ENCODE results near the gene IL23A.

DNA sequence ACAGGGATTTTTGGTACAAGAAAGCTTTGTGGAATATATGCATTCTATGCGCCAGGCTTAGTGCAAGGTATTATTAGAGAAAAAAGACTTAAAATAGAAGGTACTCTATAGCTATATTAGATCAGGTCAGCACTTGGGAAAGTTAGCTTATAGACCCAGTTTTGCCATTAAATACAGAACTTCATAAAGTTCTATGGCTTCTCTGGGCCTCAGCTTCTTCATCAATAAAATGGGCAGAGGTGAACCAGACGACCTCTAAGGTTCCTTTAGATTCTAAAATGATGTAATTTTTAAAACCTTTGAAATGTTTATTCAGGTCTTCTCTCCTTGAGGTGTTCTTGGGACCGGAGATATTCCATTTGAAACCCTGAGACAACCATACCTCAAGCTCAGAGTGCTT is 30.0 kb upstream of the IL23A start:
- TF ChIP-seq, protein P1, sequence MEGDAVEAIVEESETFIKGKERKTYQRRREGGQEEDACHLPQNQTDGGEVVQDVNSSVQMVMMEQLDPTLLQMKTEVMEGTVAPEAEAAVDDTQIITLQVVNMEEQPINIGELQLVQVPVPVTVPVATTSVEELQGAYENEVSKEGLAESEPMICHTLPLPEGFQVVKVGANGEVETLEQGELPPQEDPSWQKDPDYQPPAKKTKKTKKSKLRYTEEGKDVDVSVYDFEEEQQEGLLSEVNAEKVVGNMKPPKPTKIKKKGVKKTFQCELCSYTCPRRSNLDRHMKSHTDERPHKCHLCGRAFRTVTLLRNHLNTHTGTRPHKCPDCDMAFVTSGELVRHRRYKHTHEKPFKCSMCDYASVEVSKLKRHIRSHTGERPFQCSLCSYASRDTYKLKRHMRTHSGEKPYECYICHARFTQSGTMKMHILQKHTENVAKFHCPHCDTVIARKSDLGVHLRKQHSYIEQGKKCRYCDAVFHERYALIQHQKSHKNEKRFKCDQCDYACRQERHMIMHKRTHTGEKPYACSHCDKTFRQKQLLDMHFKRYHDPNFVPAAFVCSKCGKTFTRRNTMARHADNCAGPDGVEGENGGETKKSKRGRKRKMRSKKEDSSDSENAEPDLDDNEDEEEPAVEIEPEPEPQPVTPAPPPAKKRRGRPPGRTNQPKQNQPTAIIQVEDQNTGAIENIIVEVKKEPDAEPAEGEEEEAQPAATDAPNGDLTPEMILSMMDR (IDR thresholded peaks at IDR 0.05), result no peak
- TF ChIP-seq POLR2A (IDR thresholded peaks at IDR 0.05), result no peak
- no peak for TF ChIP-seq POLR2AphosphoS5 (IDR thresholded peaks at IDR 0.05)
